Thoracic aorta (tissue), 2 donors: ENCODE data around the gene RHOF. TPM values are rescaled to one million over a fixed set of nuclear protein-coding genes. Genes with fewer than 3 reads are reported as not detected.
A peak's percentile ranks its signal among the peaks of the same experiment; 100 is the strongest.

Experiments used
- ATAC-seq: fragments of 150-250 bp; one replicate; pipeline ENCODE4 v1.8.0; 2017; ENCODE audit warnings: low read depth; ENCODE audit not compliant: insufficient number of reproducible peaks, low FRiP score
- DNase-seq: peaks from one replicate; pipeline ENCODE4 v3.0.0-alpha.2; 2020; ENCODE audit warnings: low spot score
- H3K27ac ChIP-seq, 2 donors: fragments of 200-600 bp; sonication (generic); 1 replicate in 1 of 2; 2 replicates in 1 of 2; pipeline ENCODE4 v1.5.1; 2016; ENCODE audit warnings: mild to moderate bottlenecking in 2 of 2, moderate library complexity in 2 of 2
- H3K27me3 ChIP-seq: fragments of 200-600 bp; sonication (generic); replicated peaks from 2 replicates; pipeline ENCODE4 v1.6.0; 2016; ENCODE audit warnings: mild to moderate bottlenecking; ENCODE audit not compliant: insufficient read depth
- H3K36me3 ChIP-seq: fragments of 200-600 bp; sonication (generic); one replicate; pipeline ENCODE4 v1.5.1; 2016
- H3K4me1 ChIP-seq, 2 donors: fragments of 200-600 bp; sonication (generic); 1 replicate in 1 of 2; 2 replicates in 1 of 2; pipeline versions ENCODE4 v1.5.1 to v1.6.0; 2016; ENCODE audit warnings: low read depth in 2 of 2, mild to moderate bottlenecking in 1 of 2; ENCODE audit not compliant: control insufficient read depth in 1 of 2
- H3K4me3 ChIP-seq: fragments of 200-600 bp; sonication (generic); 2 replicates; pipeline ENCODE4 v1.5.1; 2016; ENCODE audit warnings: mild to moderate bottlenecking
- H3K9me3 ChIP-seq: fragments of 200-600 bp; sonication (generic); 2 replicates; pipeline ENCODE4 v1.5.1; 2016
- total RNA-seq, 2 donors: library from RNA; depleted of rRNA; stranded (reverse); fragments of >200 nt; gene quantifications; one replicate each; pipeline versions ENCODE4 v1.1.0 to v1.2.3, GENCODE V29; 2016
- TF ChIP-seq, protein P1 (sequence below): fragments of 200-600 bp; sonication (generic); IDR thresholded peaks from one replicate; pipeline ENCODE4 v1.5.1; 2019; ENCODE audit warnings: antibody characterized with exemption

RHOF gene, protein sequence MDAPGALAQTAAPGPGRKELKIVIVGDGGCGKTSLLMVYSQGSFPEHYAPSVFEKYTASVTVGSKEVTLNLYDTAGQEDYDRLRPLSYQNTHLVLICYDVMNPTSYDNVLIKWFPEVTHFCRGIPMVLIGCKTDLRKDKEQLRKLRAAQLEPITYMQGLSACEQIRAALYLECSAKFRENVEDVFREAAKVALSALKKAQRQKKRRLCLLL
- total RNA-seq, result 10 to 100 TPM; 12.0 to 30.2 TPM

DNA sequence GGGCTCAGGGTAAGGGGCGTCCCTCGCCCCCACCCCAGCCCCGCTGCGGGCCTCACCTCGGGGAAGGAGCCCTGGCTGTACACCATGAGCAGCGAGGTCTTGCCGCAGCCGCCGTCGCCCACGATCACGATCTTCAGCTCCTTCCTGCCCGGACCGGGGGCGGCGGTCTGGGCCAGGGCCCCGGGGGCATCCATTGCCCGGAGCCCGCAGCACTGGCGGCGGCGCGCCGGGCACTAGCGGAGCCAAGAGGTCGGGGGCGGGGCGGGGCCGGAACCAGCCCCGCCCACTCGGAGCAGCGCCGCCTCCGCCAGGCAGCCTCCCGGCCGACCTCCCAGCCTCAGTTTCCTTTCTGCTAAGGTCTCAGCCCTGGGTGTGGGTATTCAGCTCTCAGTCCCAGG lies at the start of gene RHOF:
Gene RHOF, minus strand, starts transcription at position 249 of the 398 bp plus-strand sequence. Its CDS starts 55 bp downstream, at position 194.
- H3K4me1 ChIP-seq, result peaks cover 33 to 51% of the 10 kb centered on the region in 2 donors
- no peak for ATAC-seq

DNA sequence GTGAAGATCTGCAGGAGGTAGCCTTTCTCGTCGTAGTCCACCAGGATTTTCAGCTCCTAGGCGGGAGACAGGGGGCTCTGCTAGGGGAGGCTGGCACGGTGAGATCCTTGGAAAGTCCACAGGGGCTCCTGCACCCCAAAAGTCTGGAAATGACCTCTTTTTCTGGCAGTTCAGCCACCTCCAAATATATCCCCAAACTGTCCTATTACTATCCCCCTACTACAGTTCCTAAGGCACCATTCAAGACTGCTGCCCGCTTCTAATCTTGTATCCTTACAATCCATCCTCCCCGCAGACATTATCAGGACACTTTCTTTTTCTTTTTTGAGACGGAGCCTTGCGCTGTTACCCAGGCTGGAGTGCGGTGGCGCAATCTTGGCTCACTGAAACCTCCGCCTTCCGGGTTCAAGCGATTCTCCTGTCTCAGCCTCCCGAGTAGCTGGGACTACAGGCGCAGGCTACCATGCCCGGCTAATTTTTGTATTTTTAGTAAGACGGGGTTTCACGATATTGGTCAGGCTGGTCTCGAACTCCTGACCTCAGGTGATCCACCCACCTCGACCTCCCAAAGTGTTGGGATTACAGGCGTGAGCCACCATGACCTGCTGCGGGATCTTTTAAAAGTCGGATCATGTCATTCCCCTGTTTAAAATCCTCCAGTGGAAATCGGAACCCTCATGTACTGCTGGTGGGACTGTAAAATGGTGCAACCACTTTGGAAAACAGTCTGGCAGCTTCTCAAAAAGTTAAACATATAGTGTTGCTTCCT lies 46.7 kb upstream of the RHOF start:
- peak overlapping the region; percentile 78 for H3K4me3 ChIP-seq
- no peaks in the 10 kb centered on the region for H3K36me3 ChIP-seq
- ATAC-seq (no peak), DNase-seq (no peak)
- TF ChIP-seq, protein P1, sequence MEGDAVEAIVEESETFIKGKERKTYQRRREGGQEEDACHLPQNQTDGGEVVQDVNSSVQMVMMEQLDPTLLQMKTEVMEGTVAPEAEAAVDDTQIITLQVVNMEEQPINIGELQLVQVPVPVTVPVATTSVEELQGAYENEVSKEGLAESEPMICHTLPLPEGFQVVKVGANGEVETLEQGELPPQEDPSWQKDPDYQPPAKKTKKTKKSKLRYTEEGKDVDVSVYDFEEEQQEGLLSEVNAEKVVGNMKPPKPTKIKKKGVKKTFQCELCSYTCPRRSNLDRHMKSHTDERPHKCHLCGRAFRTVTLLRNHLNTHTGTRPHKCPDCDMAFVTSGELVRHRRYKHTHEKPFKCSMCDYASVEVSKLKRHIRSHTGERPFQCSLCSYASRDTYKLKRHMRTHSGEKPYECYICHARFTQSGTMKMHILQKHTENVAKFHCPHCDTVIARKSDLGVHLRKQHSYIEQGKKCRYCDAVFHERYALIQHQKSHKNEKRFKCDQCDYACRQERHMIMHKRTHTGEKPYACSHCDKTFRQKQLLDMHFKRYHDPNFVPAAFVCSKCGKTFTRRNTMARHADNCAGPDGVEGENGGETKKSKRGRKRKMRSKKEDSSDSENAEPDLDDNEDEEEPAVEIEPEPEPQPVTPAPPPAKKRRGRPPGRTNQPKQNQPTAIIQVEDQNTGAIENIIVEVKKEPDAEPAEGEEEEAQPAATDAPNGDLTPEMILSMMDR, result no peak
- no peaks in the 10 kb centered on the region for H3K9me3 ChIP-seq
- H3K27me3 ChIP-seq, result no peaks in the 10 kb centered on the region
- H3K4me1 ChIP-seq, result peaks cover 0 to 6% of the 10 kb centered on the region in 2 donors
- peak overlapping the region; percentile 63 to 69 for H3K27ac ChIP-seq

More for the DNA sequence above, at the start of gene RHOF:
- no peak for DNase-seq
- H3K27me3 ChIP-seq, result no peaks in the 10 kb centered on the region
- H3K4me3 ChIP-seq, result peak within 1 kb of the TSS; percentile 77
- H3K9me3 ChIP-seq, result no peaks in the 10 kb centered on the region
- peak within 1 kb of the TSS; percentile 57 to 97 for H3K27ac ChIP-seq
- H3K36me3 ChIP-seq, result peaks cover 3% of the 10 kb centered on the region
- TF ChIP-seq, protein P1, result no peak

DNA sequence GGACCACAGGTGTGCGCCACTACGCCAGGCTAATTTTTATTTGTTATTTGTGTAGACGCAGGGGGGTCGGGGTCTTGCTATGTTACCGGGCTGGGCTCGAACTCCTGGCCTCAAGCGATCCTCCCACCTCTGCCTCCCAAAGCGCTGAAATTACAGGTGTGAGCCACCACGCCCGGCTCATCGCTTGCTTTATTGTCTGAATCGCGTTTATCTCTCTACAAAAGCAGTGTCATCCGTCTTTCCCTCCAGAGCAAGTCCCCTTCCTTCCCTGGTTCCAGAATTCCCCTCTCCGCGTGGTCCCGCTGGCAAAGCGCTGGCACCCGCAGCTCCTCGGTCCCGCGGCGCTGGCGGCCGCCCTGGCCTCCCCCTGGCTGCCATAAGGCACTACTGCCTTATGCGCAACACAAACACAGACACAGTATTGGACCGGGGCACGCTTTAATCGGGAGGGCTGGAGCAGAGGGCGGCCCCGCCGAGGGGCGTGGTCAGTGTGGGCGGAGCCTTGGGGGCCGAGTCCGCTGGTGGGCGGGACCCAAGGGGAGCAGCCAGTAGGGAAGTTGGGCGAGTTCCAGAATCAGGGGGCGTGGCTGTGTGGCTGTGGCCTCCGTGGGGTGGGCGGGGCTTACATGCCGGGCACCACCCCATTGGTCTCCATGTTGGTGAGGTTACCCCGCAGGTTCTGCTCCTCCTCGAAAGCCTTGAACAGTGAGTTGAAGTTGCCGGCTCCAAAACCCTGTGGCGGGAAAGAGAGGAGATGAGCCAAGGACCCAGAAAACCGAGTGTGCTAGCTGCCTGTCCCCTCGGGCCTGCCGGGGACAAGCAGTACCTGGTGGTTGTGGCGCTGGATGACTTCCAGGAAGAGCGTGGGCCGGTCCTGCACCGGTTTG lies 45.9 kb upstream of the RHOF start:
- peak; percentile 96 for ATAC-seq
- Histone ChIP-seq H3K4me3 (peak overlapping the region; percentile 78), H3K4me1 (peaks cover 0 to 6% of the 10 kb centered on the region in 2 donors), H3K27me3 (no peaks in the 10 kb centered on the region), H3K27ac (peak overlapping the region; percentile 63 to 69), H3K9me3 (no peaks in the 10 kb centered on the region), H3K36me3 (no peaks in the 10 kb centered on the region)
- DNase-seq, result peak; percentile 100
- TF ChIP-seq, protein P1, result peak; percentile 43

DNA sequence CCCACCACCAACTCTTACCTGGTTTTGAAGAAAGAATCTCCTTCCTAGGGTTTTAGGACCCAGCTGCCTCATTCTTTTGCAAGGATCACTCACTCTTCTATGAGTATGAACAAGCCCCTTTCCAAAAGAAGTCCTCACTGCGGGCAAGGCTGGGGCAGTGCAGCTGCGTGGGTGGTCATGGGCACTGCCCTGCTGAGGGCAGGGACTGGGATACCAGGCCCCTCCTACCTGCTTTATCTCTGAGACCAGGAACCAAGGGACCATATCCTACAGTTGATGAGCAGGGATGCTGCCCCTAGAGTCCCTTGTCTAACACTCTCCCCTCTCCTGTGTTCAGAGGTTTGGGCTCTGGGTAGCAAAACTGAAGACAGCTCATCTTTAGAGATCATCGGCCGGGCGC lies 44.6 kb upstream of the RHOF start:
- DNase-seq, result no peak
- peaks cover 0 to 6% of the 10 kb centered on the region in 2 donors for H3K4me1 ChIP-seq
- H3K27ac ChIP-seq, result no peak overlapping the region
- no peak overlapping the region for H3K4me3 ChIP-seq
- TF ChIP-seq, protein P1, result no peak
- H3K9me3 ChIP-seq, result no peaks in the 10 kb centered on the region
- ATAC-seq, result no peak
- no peaks in the 10 kb centered on the region for H3K36me3 ChIP-seq
- no peaks in the 10 kb centered on the region for H3K27me3 ChIP-seq
